ENCODE results near the gene ZNF146.

- TF ChIP-seq, protein P1, sequence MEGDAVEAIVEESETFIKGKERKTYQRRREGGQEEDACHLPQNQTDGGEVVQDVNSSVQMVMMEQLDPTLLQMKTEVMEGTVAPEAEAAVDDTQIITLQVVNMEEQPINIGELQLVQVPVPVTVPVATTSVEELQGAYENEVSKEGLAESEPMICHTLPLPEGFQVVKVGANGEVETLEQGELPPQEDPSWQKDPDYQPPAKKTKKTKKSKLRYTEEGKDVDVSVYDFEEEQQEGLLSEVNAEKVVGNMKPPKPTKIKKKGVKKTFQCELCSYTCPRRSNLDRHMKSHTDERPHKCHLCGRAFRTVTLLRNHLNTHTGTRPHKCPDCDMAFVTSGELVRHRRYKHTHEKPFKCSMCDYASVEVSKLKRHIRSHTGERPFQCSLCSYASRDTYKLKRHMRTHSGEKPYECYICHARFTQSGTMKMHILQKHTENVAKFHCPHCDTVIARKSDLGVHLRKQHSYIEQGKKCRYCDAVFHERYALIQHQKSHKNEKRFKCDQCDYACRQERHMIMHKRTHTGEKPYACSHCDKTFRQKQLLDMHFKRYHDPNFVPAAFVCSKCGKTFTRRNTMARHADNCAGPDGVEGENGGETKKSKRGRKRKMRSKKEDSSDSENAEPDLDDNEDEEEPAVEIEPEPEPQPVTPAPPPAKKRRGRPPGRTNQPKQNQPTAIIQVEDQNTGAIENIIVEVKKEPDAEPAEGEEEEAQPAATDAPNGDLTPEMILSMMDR (IDR thresholded peaks at IDR 0.05), result no peak
- no peak for TF ChIP-seq POLR2A (IDR thresholded peaks at IDR 0.05)
These were observed 7.6 kb downstream of the ZNF146 start for GRCh38 chr19:36222503-36222902.
